ENCODE data around the gene ANKRD29.

Gene ANKRD29

DNA sequence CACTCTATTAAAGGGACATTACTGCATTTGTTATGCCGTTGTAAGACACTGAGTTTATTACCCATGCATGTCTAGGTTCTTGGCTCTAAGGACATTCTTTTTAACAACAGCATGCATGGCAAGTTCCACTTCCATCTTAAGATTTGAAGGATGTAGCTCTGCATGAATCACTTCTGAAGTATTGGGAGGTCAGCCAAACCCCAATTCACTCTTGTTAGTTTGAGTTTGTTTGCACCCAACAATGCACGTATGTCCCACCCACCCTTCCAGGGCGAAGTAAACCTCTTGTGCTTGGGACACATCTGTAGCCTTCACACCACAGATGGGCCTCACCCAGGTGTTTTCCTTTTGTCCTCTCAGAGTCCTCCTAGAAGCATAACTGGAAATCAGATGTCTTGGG, 21.0 kb upstream of the ANKRD29 start:
- DNase-seq, result no peak

DNA sequence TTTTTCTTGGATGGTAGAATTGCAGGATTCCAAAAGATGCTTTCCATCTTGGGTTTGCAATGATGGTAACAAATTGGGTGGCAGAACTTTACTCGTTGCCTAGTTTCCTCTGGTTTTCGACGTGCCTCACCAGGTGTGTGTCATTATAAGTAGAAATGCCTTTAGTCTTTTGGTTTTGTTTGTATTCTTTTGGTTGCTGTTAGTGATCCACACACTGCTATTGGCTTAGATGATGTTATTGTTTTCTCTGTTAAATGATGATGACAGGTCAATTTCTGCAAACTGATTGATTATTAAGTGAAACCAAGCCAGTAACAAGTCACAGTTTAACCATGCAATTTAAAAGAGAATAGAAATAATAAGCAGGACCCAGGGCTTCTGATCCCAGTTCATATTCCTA, 20.4 kb upstream of the ANKRD29 start:
- DNase-seq, result no peak

DNA sequence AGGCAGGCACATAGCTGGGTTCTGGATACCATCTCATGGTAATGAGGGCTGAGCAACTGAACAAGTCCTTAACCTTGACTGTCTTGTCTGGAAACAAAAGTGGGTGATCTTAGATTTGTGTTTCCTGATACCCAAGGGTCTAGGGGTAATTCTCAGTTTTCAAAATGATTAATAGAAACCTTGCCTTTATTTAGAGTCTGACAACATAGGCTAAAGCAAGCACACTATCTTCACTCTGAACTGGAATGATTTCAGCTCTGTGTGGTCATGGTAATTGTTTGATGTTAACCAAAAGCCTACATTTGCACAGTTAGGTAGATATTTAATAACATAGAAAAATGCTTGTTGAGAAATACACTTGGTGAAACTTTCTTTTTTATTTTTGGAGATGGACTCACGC, 19.8 kb upstream of the ANKRD29 start:
- no peak for DNase-seq

DNA sequence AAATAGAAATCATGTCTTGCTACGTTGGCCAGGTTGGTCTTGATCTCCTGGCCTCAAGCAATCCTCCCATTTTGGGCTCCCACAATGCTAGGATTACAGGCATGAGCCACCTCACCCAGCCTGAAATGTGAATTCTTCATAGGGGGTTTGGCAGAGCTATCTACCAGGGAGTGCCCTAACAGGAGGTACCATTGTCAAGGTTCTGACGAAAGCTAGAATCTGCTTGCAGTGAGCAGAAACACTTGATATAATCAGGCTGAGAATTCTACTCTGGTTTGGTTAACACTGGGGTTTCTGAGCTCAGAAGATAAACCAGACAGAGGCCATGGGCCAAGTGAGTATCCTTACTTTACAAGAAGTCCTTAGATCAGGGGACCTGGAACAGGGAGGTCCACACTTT, 19.3 kb upstream of the ANKRD29 start:
- no peak for DNase-seq

DNA sequence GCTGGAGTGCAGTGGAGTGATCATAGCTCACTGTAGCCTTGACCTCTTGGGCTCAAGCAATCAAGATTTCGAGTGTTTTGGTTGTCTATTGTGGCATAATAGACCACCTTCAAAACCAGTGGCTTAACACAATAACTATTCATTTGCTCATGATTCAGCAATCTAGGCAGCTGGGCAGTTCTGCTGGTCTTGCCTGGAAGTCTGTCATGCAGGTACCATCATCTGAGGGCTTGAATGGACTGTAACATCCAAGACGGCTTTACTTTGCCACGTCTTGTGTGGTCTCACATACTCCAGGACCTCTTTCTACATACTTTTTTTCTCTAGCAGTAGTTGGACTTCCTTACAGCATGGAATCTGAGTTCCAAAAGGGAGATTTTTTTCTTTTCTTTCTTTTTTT, 13.2 kb upstream of the ANKRD29 start:
- DNase-seq, result no peak

DNA sequence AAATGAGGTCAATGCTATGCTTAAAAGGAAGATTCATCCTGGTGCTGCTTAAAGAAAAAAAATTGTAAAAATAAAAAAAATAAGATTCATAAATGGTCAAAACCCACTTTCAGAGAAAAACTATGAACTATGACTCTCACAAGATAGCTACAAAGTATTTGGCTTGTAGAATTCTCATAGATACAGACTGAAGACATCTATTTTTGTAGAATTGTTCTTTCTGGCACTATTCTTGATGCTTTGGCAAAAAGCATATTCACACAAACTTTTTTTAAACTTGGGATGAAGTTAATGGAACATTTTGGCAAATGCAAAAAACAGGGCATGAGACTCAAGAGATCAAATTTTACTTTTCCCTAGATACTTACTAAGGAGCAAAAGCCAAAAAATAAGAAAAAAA, 12.5 kb upstream of the ANKRD29 start:
- no peak for DNase-seq

DNA sequence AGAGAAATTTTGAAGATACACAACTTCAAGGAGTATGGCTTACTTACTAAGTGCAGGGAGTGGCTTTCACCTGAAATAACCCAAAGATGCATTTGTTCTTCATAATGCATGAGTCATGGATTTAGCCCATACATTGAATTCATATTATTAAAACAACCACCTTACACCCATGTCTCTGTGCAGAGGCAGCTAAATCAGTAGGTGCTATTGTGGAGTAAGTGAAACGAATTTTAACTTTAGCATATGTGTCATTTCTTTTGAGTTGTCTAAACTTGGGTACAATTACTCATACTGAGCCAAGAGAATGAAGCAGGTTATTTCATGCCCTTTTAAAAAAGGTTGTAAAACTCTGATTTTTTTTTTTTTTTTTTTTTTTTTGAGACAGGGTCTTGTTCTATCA, 11.0 kb upstream of the ANKRD29 start:
- DNase-seq, result no peak

DNA sequence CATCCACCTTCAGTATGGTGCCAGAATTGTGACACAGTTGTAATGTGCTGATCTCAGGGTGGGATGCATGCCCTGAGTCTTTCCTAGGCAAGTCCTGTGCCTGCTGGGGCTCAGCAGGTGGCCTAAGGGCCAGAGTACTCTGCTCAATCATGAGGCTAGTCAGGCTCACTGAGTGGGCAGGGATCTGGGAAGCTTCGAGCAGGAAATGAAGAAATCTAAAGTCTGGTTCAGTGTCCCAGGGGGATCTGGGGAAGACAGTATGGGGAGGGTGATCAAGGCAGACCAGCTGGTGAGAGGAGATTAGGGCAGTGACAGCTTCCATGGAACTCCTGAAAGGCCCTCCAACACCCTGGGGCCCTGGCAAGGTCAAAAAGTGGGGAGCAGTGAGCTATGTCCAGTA, 8.9 kb upstream of the ANKRD29 start:
- no peak for DNase-seq

DNA sequence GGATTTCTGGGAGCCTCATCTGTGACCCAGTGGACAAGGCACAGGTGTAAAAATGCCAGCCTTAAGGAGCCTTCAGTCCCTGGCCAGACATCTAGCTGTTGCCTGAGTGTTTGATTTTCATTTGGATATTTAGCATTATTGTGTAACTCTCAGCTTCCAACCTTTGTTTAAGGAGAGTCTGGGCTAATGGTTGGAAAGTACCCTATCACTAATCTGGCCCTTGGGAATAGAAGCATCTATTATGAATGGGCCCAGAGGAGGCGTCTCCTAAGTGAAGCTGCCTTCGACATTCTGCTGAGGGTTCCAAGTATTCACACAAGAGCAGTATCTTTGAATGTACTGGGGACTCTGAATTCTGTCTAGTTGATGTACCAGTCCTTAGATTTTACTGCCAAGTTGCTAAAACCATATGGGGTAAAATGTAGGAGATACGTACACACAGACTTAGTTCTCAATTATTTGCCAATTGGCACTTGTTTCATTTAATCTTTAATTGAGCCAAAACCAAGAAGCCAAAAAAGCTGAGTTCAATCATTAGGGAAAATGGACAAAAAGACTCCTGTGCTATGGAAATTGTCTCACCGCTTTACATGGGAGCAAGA, 7.2 kb upstream of the ANKRD29 start:
- no peak for DNase-seq

DNA sequence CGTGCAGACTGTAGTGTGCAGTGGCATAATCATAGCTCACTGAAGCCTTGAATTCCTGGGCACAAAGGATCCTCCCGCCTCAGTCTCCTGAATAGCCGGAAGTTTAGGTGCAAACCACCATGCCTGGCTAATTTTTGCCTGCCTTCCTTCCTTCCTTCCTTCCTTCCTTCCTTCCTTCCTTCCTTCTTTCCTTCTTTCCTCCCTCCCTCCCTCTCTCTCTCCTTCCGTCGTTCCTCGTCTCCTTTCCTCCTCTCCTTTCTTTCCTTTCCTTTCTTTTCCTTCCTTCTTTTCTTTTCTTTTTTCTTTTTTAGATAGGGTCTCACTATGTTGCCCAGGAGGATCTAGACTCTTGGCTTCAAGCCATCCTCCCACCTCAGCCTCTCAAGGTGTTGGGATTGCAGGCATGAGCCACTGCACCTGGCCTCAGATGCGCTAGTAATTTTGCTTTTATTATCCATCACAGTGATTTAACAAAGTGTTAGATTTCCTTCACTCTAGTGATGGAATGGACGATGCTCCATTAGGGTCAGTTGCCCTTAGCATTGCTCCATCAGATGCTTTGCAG, 6.6 kb upstream of the ANKRD29 start:
- DNase-seq, result no peak

DNA sequence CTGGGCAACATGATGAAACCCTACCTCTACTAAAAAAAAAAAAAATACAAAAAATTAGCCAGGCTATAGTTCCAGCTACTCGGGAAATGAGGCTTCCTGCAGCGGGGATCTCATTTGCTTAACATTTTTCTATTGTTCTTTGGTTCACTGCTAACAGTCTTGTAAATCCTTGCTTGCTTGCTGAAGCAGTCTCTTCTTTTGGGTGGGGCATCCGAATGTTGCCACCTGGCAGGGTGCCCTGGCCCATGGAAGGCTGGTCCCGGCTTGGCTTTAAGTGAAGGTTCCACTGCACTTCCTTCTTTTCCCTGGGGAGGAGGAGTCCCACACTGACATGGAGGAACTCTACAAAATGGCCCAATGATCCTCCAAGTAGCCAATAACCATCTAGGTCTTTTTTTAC, 6.0 kb upstream of the ANKRD29 start:
- no peak for DNase-seq

DNA sequence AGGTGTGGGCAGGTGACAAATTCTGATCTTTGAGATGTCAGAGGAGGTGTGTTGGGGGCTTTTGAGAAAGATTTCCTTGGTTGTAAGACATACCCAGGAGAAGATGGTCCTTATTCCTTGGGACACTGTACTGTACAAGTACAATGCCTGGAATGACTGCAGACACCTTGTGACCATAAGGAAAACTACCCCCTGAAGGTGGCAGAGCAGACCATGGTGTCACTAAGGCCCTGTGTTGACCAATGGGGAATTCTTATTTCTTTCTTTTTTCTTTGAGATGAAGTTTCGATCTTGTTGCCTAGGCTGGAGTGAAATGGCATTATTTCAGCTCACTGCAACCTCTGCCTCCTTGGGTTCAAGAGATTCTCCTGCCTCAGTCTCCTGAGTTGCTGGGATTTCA, 4.4 kb upstream of the ANKRD29 start:
- no peak for DNase-seq

DNA sequence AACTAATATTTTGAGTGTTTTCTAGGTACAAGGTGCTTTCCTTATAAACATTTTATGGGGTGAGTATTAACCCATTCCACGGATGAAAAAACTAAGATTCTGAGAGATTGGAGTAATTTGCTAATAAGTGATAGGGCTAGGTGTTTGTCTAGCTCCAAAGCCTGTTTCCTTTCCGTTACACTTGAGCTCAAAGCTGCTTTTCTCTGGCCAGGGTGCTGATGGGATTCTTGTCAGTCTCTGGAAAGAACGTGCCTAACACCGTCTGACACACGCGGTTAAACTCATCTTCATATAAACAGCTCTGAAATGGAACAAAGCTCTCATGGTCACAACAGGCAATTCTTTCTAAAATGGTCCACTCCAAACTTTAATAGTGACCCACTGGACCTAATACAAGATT, 2.0 kb upstream of the ANKRD29 start:
- DNase-seq, result no peak

DNA sequence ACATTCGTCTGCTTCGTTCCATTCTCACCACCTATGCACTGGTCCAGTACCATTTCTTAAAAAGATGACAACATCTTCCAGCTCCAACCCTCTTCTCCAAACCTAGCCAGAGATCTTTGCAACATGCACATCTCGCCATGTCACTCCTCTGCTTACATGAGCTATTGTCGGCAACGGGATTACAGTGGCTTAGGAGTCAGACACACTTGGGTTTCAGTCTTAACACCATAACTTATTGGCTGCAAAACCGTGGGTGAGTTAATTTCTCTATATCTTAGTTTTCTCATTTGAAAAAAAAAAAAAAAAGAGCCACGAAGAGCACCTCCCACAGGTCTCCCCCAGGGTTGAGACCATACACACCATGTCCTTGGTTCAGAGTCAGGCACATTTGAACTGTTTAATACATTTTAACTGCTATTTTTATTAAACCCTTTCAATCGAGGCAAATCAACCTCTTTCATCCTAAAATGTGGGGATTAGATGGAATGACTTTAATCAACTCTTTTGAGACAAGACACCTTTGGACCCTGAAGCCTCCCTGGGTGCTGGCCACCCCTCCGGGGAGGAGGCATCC, 889 bp downstream of the ANKRD29 start:
- no peak for DNase-seq

DNA sequence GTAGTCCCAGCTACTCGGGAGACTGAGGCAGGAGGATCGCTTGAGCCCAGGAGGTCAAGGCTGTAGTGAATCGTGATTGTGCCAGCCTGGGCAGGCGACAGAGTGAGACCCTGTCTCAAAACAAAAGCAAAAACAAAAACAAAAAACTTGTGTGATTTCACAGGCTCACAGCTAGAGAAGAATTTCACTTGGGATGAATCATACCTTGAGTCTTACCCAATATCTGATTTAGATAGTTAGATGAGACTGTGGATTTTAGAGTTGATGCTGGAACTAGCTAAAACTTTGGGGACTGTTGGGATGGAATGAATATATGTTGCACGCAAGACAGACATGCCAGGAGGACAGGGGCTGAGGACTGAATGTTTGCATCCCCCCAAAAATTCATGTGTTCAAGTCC, 4.4 kb downstream of the ANKRD29 start:
- no peak for DNase-seq

DNA sequence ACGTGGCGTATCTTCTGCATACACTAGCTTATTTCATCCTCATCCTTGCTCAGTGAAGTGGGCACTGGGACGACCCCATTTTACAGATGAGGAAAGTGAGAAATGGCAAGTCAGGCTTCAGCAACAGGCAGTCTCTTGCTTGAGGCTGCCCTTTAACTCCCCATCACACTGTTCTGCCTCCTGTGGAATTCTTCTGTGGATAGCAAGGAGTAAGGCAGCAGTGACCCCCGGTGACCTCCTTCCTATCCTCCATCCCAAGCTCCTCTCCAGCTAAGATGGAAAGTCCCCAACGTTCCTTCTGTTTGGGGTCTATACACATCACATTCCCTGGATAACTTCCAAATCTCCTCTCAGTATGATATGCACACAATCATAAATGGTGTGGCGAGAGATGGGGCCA, 10.5 kb downstream of the ANKRD29 start:
- no peak for DNase-seq

DNA sequence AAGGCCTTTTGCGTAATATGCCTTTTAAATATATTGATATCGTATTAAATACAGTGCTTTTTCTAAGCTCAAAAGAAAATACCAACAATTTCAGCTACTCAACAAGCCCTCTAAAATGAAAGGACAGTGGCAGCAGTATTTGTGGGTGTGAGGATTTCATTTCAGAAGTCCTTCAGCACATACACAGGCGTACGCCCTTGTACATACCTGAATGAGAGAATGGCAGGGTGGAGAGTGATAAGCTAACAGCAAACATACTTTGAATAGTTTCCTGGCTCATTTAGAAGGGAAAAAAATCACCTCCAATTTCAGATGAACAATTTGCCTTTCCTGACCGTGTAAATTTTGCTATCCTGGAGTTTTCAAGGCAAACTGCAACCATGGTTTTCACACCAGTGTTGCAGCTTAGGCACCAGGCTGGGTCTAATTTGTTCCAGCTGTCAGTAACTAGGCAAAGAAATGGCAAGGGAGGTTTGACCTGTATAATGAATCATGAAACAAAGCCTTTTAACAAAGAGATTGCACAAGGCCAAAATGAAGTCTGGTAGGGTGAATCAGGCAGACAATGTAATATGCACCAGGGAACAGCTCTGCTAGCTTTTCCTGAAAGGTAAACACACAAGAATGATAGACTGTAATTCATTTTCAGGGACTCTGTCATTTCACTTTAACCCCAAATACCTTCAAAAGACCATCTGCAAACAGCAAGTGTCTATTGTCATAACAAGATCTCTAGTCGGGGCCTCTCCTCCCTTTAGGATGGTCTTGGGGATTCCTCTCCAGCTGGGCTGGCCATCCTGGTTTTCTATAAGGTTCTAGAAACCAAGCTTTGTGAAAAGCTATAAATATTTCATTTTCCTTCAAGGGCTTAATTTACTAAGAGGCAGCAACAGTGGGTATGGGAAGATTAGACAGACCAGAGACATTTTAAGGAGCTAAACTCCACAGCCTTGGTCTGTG, 11.5 kb downstream of the ANKRD29 start:
- DNase-seq, result no peak

DNA sequence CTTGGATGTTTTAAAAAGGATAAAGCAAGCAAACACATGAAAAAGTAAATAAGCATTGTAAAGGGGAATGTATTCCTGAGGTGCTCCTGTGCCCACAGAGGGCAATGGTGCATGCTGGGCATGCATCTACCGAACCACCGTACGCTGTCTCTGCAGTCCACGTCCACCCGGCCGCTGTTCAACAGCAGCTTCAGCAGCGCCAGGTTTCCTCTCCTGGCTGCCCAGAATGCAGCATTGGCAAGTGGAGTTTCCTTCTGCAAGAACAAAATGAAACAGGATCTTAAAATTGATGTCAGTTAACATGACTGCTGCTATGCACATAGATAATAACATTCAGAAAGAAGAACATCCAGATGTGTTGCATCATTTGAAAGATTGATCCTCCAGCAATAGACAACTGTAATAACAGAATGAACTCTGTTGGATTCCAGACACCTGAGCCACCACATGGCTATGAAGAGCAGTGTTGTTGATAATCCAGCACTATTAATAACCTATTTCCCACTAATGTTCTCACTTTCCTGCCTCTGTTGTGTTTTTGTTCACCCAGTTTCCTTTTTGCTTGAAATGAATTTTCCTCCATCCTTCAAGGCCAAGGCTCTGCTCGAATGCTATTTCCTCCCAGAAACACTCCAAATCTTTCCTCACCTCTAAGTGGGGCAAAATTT, 13.6 kb downstream of the ANKRD29 start:
- no peak for DNase-seq

DNA sequence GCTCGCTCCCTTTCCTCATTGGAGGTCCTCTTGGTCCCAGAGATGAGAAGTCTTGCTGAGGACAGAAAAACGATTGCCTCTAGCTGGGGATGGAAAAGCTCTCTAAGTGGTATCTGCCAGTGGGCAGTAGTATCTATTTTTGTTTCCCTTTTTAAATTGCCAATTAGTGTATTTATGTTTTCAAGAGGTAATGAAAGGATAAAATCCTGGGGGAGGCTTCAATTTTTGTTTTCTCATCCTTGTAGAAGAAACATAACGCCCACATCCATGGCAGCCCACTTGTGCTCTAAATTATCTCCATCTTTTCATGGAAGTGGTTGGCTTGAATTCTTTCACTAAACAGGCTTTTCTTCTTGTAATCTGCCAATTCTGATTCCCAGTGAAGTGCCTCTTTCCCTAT, 14.3 kb downstream of the ANKRD29 start:
- no peak for DNase-seq

DNA sequence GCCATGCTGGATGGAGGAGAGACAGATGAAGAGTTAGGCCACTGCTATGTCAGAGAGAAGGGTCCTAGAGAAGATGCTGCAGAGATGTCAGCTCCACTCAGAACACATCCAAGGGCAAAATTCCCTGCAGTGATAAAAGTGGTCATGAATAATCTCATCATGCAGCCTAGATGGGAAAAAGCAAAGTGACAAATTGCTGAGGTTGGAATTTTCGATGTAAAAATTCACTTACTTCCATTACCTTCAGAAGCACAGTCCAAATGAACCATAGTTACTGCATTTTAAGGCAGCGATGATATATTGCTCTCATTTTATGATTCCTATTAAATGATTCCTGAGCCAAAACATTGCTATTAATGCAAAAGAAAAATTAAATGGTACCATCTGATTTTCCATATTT, 16.4 kb downstream of the ANKRD29 start:
- DNase-seq, result no peak

DNA sequence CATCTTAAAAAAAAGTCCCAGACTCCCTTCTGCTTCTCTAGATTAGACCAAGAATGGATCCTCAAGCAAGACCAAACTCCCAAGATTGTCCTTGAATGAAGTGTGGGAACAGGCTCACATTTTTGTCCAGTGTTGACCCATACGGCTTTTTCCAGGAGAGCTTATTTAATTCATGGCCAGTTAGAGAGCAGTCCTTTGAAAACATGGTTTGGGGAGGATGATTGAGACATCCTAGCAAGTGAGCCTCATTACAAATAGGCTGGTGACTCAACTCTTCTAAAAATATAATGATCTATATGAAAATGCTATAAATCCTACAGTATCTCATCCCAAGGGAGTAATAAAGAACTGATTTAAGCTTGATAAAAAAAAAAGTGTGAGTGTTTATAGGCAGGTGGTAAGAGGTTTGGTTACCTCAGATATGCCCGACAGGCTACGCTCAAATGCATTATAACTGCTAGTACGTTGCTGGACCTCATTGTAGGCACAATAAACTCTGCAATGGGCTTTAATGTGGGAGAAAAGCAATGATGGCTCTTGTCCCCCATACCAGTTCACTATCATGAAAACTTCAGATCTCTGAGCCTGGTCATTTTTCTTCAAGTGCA, 17.0 kb downstream of the ANKRD29 start:
- DNase-seq, result no peak

DNA sequence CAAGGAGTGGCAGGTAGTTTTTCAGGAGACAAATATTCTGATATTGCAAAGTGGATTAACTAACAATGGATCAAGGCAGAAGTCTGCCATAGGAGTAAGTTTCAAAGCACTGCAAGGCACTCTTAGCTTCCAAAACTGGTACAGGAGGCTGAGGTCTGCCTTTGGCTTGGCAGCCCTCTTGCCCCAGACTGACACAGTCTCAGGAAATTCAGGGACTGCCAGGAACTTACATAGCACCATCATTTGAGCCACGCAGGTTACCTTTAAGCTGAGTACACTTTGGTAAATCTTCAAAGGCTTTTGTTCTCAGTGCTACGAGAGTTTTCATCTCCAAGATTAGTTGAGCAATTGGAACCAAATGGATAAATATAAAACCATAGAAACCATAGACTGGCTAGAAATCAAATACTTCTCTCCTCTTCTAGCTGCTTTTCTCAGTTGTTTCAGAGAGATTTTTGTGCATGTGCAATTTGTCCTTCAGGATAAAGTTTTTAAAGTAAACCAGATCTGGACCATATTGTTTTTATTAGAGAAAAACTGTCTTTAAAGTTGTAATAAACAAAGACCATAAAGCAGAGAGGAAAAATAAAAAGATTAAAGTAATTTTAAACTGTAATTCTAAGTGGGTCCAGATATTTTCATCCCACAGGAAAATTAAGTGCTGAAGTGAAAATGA, 18.8 kb downstream of the ANKRD29 start:
- no peak for DNase-seq
